HCT116 (cell line): ENCODE data around the gene GMPR2. TPM values are rescaled to one million over a fixed set of nuclear protein-coding genes. Genes with fewer than 3 reads are reported as not detected.

Experiments used
- ATAC-seq: fragments of 200-7000 bp; cut with Tn5 transposase; 2 replicates; pipeline ENCODE4 v1.9.1; 2020; ENCODE audit warnings: mild to moderate bottlenecking, moderate library complexity
- BruUV-seq: library from RNA; stranded (reverse); fragments of 400-500 nt; replicated peaks from 2 replicates; lab custom pipeline; 2021; lab: Mats Ljungman, UMichigan
- CTCF ChIA-PET: fragments of 300-600 bp; sonication (Branson Sonifier 250); formaldehyde crosslinking; loops from one replicate; lab custom pipeline; 2021; ENCODE audit warnings: antibody characterized with exemption; lab: Charles Lee
- POLR2A ChIA-PET: fragments of 300-600, 350-600 bp; sonication (Branson Sonifier 250); formaldehyde crosslinking; loops from one replicate; lab custom pipeline; 2021; ENCODE audit warnings: antibody characterized with exemption; lab: Charles Lee
- RAD21 ChIA-PET, 2 experiments: fragments of 300-600 bp; sonication (Branson Sonifier 250); formaldehyde crosslinking; loops; one replicate each; lab custom pipeline; 2023; ENCODE audit warnings: low total read pairs in 2 of 2; ENCODE audit not compliant: uncharacterized antibody in 2 of 2, unreplicated experiment in 2 of 2, low non-redundant PET in 1 of 2; lab: Charles Lee
- DNase-seq: peaks from one replicate; pipeline ENCODE4 v3.0.0-alpha.2; 2010; ENCODE audit warnings: low read depth, low spot score
- H2AFZ ChIP-seq: fragments of 200-600 bp; shearing (Covaris generic), sonication (generic); 2 replicates; pipeline ENCODE4 v1.6.1; 2017; ENCODE audit warnings: low read depth, mixed run types, mixed read lengths, antibody characterized with exemption, low read length; ENCODE audit not compliant: poor library complexity, severe bottlenecking
- H3K27ac ChIP-seq: 2 replicates; pipeline ENCODE4 v1.5.1; 2012; ENCODE audit warnings: low read depth, low read length
- H3K27me3 ChIP-seq: fragments of 200-600 bp; sonication (generic); 2 replicates; pipeline ENCODE4 v1.6.1; 2016; ENCODE audit warnings: mixed run types, low read length, mixed read lengths; ENCODE audit not compliant: insufficient read depth
- H3K36me3 ChIP-seq, 2 experiments: fragments of 200-500 bp in 1 of 2; fragments of 200-600 bp in 1 of 2; sonication (Bioruptor generic) in 1 of 2; sonication (generic) in 1 of 2; 2 replicates each; pipeline versions ENCODE4 v1.5.1 to v1.6.1; 2014 to 2016; ENCODE audit warnings: low read length in 2 of 2, inconsistent platforms in 1 of 2, mixed read lengths in 1 of 2, mixed run types in 1 of 2; ENCODE audit not compliant: insufficient read depth in 2 of 2, control insufficient read depth in 1 of 2
- H3K4me1 ChIP-seq, 2 experiments: fragments of 200-600 bp in 1 of 2; sonication (generic) in 1 of 2; 2 replicates each; pipeline versions ENCODE4 v1.5.1 to v1.6.1; 2012 to 2017; ENCODE audit warnings: low read length in 2 of 2, inconsistent platforms in 1 of 2, mild to moderate bottlenecking in 1 of 2, mixed read lengths in 1 of 2, mixed run types in 1 of 2, moderate library complexity in 1 of 2; ENCODE audit not compliant: insufficient read depth in 2 of 2, control insufficient read depth in 1 of 2
- H3K4me2 ChIP-seq: fragments of 200-600 bp; sonication (generic); 2 replicates; pipeline ENCODE4 v1.6.1; 2017; ENCODE audit warnings: mixed run types, low read length, mixed read lengths
- H3K4me3 ChIP-seq, 2 experiments: fragments of 200-600 bp in 1 of 2; sonication (generic) in 1 of 2; replicated peaks in 1 of 2; 2 replicates each; pipeline ENCODE4 v1.5.1; 2011 to 2016; ENCODE audit warnings: low read length in 2 of 2, control low read depth in 1 of 2, low read depth in 1 of 2, mild to moderate bottlenecking in 1 of 2, mixed read lengths in 1 of 2, mixed run types in 1 of 2
- H3K79me2 ChIP-seq: fragments of 200-600 bp; sonication (generic); 2 replicates; pipeline ENCODE4 v1.6.1; 2017; ENCODE audit warnings: mild to moderate bottlenecking, mixed run types, low read length, moderate library complexity, mixed read lengths; ENCODE audit not compliant: insufficient read depth
- H3K9ac ChIP-seq: fragments of 200-600 bp; sonication (generic); 2 replicates; pipeline ENCODE4 v1.6.1; 2016; ENCODE audit warnings: low read length, mixed read lengths
- H3K9me2 ChIP-seq: fragments of 200-600 bp; sonication (generic), shearing (Covaris generic); 2 replicates; pipeline ENCODE4 v1.6.1; 2017; ENCODE audit warnings: mixed run types, mild to moderate bottlenecking, moderate library complexity; ENCODE audit not compliant: insufficient read depth
- H3K9me3 ChIP-seq, 2 experiments: fragments of 200-500 bp in 1 of 2; fragments of 200-600 bp in 1 of 2; sonication (Bioruptor generic) in 1 of 2; sonication (generic) in 1 of 2; 2 replicates each; pipeline ENCODE4 v1.6.1; 2014 to 2017; ENCODE audit warnings: low read length in 2 of 2, mixed read lengths in 2 of 2, inconsistent platforms in 1 of 2, low read depth in 1 of 2, mild to moderate bottlenecking in 1 of 2, mixed run types in 1 of 2, moderate library complexity in 1 of 2; ENCODE audit not compliant: control insufficient read depth in 1 of 2, insufficient read depth in 1 of 2
- H4K20me1 ChIP-seq: fragments of 200-600 bp; sonication (generic), shearing (Covaris generic); 2 replicates; pipeline ENCODE4 v1.6.1; 2017; ENCODE audit warnings: mixed run types, mild to moderate bottlenecking, moderate library complexity; ENCODE audit not compliant: insufficient read depth
- CBX3 ChIP-seq: IDR thresholded peaks from 2 replicates; pipeline ENCODE4 v1.6.1; 2012; ENCODE audit warnings: low read depth
- CEBPB ChIP-seq: IDR thresholded peaks from 2 replicates; pipeline ENCODE4 v1.6.1; 2012; ENCODE audit warnings: low read depth
- EZH2 ChIP-seq: fragments of 200-600 bp; sonication (generic); IDR thresholded peaks from 2 replicates; pipeline ENCODE4 v1.6.1; 2017; ENCODE audit warnings: antibody characterized with exemption, mixed run types
- EZH2phosphoT487 ChIP-seq: fragments of 200-600 bp; IDR thresholded peaks from 2 replicates; pipeline ENCODE4 v1.6.1; 2018; ENCODE audit warnings: antibody characterized with exemption, borderline replicate concordance
- SIN3A ChIP-seq: IDR thresholded peaks from 2 replicates; pipeline ENCODE4 v1.6.1; 2012; ENCODE audit warnings: low read depth
- ZFX ChIP-seq: fragments of 450-650 bp; IDR thresholded peaks from 2 replicates; pipeline ENCODE4 v1.6.1; 2017
- intact Hi-C: fragments of 100-400 bp; cut with micrococcal nuclease; formaldehyde crosslinking; loops from 2 replicates; pipeline ENCODE4 v1.10.0; 2022
- total RNA-seq: library from RNA; stranded (reverse); gene quantifications from one replicate; pipeline ENCODE4 v1.2.1, GENCODE V29; 2021; ENCODE audit not compliant: unreplicated experiment
- TF ChIP-seq, protein P1 (sequence below): IDR thresholded peaks from 2 replicates; pipeline ENCODE4 v1.6.1; 2012
- TF ChIP-seq, protein P2 (sequence below), 3 experiments: fragments of 200-600 bp in 1 of 3; sonication (generic) in 1 of 3; IDR thresholded peaks in 2 of 3; conservative IDR thresholded peaks in 1 of 3; 2 replicates each; pipeline ENCODE4 v1.5.1; 2012 to 2017; ENCODE audit warnings: low read depth in 2 of 3, low read length in 2 of 3, antibody characterized with exemption in 1 of 3, borderline replicate concordance in 1 of 3, control low read depth in 1 of 3, mild to moderate bottlenecking in 1 of 3, mixed read lengths in 1 of 3, mixed run types in 1 of 3, moderate library complexity in 1 of 3; ENCODE audit not compliant: insufficient read depth in 1 of 3
- TF ChIP-seq, protein P3 (sequence below): IDR thresholded peaks from 2 replicates; pipeline ENCODE4 v1.6.1; 2012; ENCODE audit warnings: low read depth
- TF ChIP-seq, protein P4 (sequence below): IDR thresholded peaks from 2 replicates; pipeline ENCODE4 v1.6.1; 2011; ENCODE audit warnings: mild to moderate bottlenecking, low read length, moderate library complexity; ENCODE audit not compliant: insufficient replicate concordance; ENCODE audit errors: extremely low read depth

GMPR2 gene
- total RNA-seq, 1 experiment from 2014 or later: 66.9 TPM

DNA sequence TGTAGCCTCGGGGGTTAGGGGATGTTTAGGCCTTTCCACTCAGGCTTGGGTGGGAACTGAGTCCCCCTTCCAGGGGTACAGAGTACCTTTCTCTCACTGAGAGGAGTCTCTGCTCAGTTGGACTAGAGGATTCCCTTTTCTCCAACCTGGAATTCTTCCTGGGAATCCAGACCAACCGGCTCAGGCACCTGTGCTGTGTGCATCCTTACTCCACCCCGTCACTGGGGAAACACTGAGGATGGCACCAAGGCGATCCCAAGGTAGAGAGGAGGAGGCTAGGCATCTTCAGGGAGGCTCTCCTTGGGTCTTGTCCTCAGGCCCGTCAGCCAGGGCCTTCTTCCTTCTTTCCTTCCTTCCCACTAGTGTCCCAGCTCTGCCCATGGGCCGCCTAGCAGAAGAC lies 31.1 kb downstream of the GMPR2 start:
- CTCF ChIA-PET: no interaction called here

More for the DNA sequence above, 31.1 kb downstream of the GMPR2 start:
- Histone ChIP-seq H3K79me2 (no peaks in the 10 kb centered on the region), H3K9me2 (no peaks in the 10 kb centered on the region), H3K4me1 (peaks cover 7 to 12% of the 10 kb centered on the region in 2 experiments), H3K27me3 (no peaks in the 10 kb centered on the region), H3K36me3 (no peaks in the 10 kb centered on the region; a peak in 1 of 4 replicates), H3K4me2 (no peak overlapping the region), H3K9me3 (no peaks in the 10 kb centered on the region), H3K9ac (no peak overlapping the region), H4K20me1 (no peaks in the 10 kb centered on the region), H2AFZ (no peak overlapping the region), H3K27ac (no peak overlapping the region), H3K4me3 (no peak overlapping the region)
- DNase-seq: no peak
- BruUV-seq: no TSS peak
- ChIA-PET POLR2A (no interaction called here), RAD21 (no interaction called here)
- ATAC-seq: no peak
- intact Hi-C loops: no loop called here
- TF ChIP-seq ZFX (no peak), SIN3A (no peak), EZH2phosphoT487 (no peak), CEBPB (no peak), CBX3 (no peak), EZH2 (no peak)
- TF ChIP-seq, protein P1, sequence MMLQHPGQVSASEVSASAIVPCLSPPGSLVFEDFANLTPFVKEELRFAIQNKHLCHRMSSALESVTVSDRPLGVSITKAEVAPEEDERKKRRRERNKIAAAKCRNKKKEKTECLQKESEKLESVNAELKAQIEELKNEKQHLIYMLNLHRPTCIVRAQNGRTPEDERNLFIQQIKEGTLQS: no peak
- TF ChIP-seq, protein P2, sequence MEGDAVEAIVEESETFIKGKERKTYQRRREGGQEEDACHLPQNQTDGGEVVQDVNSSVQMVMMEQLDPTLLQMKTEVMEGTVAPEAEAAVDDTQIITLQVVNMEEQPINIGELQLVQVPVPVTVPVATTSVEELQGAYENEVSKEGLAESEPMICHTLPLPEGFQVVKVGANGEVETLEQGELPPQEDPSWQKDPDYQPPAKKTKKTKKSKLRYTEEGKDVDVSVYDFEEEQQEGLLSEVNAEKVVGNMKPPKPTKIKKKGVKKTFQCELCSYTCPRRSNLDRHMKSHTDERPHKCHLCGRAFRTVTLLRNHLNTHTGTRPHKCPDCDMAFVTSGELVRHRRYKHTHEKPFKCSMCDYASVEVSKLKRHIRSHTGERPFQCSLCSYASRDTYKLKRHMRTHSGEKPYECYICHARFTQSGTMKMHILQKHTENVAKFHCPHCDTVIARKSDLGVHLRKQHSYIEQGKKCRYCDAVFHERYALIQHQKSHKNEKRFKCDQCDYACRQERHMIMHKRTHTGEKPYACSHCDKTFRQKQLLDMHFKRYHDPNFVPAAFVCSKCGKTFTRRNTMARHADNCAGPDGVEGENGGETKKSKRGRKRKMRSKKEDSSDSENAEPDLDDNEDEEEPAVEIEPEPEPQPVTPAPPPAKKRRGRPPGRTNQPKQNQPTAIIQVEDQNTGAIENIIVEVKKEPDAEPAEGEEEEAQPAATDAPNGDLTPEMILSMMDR (IDR thresholded peaks at IDR 0.05 in 2 of 3, conservative IDR thresholded peaks at IDR 0.05 in 1 of 3; ENCODE audit: borderline replicate concordance in 1 of 3, insufficient read depth in 1 of 3, low read depth in 2 of 3, low read length in 2 of 3): no peak
- TF ChIP-seq, protein P3, sequence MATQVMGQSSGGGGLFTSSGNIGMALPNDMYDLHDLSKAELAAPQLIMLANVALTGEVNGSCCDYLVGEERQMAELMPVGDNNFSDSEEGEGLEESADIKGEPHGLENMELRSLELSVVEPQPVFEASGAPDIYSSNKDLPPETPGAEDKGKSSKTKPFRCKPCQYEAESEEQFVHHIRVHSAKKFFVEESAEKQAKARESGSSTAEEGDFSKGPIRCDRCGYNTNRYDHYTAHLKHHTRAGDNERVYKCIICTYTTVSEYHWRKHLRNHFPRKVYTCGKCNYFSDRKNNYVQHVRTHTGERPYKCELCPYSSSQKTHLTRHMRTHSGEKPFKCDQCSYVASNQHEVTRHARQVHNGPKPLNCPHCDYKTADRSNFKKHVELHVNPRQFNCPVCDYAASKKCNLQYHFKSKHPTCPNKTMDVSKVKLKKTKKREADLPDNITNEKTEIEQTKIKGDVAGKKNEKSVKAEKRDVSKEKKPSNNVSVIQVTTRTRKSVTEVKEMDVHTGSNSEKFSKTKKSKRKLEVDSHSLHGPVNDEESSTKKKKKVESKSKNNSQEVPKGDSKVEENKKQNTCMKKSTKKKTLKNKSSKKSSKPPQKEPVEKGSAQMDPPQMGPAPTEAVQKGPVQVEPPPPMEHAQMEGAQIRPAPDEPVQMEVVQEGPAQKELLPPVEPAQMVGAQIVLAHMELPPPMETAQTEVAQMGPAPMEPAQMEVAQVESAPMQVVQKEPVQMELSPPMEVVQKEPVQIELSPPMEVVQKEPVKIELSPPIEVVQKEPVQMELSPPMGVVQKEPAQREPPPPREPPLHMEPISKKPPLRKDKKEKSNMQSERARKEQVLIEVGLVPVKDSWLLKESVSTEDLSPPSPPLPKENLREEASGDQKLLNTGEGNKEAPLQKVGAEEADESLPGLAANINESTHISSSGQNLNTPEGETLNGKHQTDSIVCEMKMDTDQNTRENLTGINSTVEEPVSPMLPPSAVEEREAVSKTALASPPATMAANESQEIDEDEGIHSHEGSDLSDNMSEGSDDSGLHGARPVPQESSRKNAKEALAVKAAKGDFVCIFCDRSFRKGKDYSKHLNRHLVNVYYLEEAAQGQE: no peak
- TF ChIP-seq, protein P4, sequence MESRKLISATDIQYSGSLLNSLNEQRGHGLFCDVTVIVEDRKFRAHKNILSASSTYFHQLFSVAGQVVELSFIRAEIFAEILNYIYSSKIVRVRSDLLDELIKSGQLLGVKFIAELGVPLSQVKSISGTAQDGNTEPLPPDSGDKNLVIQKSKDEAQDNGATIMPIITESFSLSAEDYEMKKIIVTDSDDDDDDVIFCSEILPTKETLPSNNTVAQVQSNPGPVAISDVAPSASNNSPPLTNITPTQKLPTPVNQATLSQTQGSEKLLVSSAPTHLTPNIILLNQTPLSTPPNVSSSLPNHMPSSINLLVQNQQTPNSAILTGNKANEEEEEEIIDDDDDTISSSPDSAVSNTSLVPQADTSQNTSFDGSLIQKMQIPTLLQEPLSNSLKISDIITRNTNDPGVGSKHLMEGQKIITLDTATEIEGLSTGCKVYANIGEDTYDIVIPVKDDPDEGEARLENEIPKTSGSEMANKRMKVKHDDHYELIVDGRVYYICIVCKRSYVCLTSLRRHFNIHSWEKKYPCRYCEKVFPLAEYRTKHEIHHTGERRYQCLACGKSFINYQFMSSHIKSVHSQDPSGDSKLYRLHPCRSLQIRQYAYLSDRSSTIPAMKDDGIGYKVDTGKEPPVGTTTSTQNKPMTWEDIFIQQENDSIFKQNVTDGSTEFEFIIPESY: no peak
- TF ChIP-seq, all 23 proteins: peak for 0
